Lower lobe of right lung (tissue), 2 donors: Measurements from ENCODE around the gene CALHM5. TPM values are rescaled to one million over a fixed set of nuclear protein-coding genes. Genes with fewer than 3 reads are reported as not detected.

Experiments
- ATAC-seq, 2 donors: fragments of 200-7000 bp; cut with Tn5 transposase; one replicate each; pipeline ENCODE4 v1.9.1; 2020 to 2022; ENCODE audit warnings: mild to moderate bottlenecking in 2 of 2, moderate library complexity in 2 of 2
- DNase-seq: peaks from one replicate; pipeline ENCODE4 v3.0.0-alpha.2; 2020
- H3K27ac ChIP-seq: fragments of 200-600 bp; one replicate; pipeline ENCODE4 v1.8.0; 2022
- H3K27me3 ChIP-seq: fragments of 200-600 bp; one replicate; pipeline ENCODE4 v1.8.0; 2022; ENCODE audit warnings: low read depth
- H3K36me3 ChIP-seq: fragments of 200-600 bp; one replicate; pipeline ENCODE4 v1.8.0; 2022; ENCODE audit warnings: mild to moderate bottlenecking
- H3K4me1 ChIP-seq: fragments of 200-600 bp; one replicate; pipeline ENCODE4 v1.8.0; 2022
- H3K4me3 ChIP-seq: fragments of 200-600 bp; one replicate; pipeline ENCODE4 v1.8.0; 2022; ENCODE audit warnings: mild to moderate bottlenecking
- H3K9me3 ChIP-seq: fragments of 200-600 bp; one replicate; pipeline ENCODE4 v1.8.0; 2022
- intact Hi-C: fragments of 100-400 bp; cut with DNase I; formaldehyde crosslinking; loops from one replicate; pipeline ENCODE4 v1.11.0; 2022
- total RNA-seq: library from RNA; stranded (reverse); fragmentation: NEBNext Ultra II Directional; extraction: Animal tissue kit (Norgen Biotek cat#: 25700); gene quantifications from one replicate; pipeline ENCODE4 v1.2.1, GENCODE V29; 2021
- TF ChIP-seq, protein P1 (sequence below): fragments of 200-600 bp; IDR thresholded peaks from one replicate; pipeline ENCODE4 v1.8.0; 2022; ENCODE audit warnings: antibody characterized with exemption, mild to moderate bottlenecking
- donor health status: DM: no; HTN: yes; CAD: no; lungs with severe emphysema.

The CALHM5 gene
- total RNA-seq, 1 donor from 2014 or later: 1.9 TPM

GRCh38 chr6:116571683-116572000 is 60.2 kb downstream of the CALHM5 start:
- H3K27me3 ChIP-seq: no peaks in the 10 kb centered on the region
- H3K4me1 ChIP-seq: peaks cover 24% of the 10 kb centered on the region
- H3K36me3 ChIP-seq: peaks cover 18% of the 10 kb centered on the region
- peak; percentile 70 to 75 for ATAC-seq
- no peak for DNase-seq
- no peaks in the 10 kb centered on the region for H3K9me3 ChIP-seq
- intact Hi-C loops: no loop called here
- peak overlapping the region; percentile 84 for H3K4me3 ChIP-seq
- H3K27ac ChIP-seq: peak overlapping the region; percentile 94
- TF ChIP-seq, protein P1, sequence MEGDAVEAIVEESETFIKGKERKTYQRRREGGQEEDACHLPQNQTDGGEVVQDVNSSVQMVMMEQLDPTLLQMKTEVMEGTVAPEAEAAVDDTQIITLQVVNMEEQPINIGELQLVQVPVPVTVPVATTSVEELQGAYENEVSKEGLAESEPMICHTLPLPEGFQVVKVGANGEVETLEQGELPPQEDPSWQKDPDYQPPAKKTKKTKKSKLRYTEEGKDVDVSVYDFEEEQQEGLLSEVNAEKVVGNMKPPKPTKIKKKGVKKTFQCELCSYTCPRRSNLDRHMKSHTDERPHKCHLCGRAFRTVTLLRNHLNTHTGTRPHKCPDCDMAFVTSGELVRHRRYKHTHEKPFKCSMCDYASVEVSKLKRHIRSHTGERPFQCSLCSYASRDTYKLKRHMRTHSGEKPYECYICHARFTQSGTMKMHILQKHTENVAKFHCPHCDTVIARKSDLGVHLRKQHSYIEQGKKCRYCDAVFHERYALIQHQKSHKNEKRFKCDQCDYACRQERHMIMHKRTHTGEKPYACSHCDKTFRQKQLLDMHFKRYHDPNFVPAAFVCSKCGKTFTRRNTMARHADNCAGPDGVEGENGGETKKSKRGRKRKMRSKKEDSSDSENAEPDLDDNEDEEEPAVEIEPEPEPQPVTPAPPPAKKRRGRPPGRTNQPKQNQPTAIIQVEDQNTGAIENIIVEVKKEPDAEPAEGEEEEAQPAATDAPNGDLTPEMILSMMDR: no peak

DNA sequence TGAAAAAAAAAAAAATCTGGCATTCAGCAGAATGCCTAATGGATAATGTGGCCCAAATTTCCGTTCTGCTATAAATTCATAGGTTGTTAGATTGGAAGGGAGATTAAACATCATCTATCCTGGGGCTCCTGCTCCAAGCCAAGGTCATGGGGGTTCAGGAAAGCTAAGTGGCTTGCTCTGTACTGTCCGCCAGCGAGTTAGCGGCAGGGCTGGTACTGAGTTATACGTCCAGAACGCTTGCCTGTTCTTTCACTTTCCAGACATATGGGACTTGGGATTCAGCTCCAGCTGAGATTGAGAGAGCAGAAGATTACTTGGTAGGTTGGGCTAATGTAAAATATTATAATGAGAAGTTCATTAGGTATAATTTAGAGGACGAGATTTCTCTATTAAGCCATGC is 60.7 kb downstream of the CALHM5 start:
- ATAC-seq: peak in 1 of 2 donors; percentile 57
- Histone ChIP-seq H3K36me3 (peaks cover 23% of the 10 kb centered on the region), H3K9me3 (no peaks in the 10 kb centered on the region), H3K4me1 (peaks cover 24% of the 10 kb centered on the region), H3K27me3 (no peaks in the 10 kb centered on the region), H3K27ac (peak overlapping the region; percentile 94), H3K4me3 (peak overlapping the region; percentile 84)
- intact Hi-C loops: no loop called here
- TF ChIP-seq, protein P1: no peak
- no peak for DNase-seq

Other genes starting within 250 kb of the CALHM5 start
- 72.7 TPM for gene TSPYL1, start 231.7 kb upstream of the CALHM5 start, total RNA-seq
- gene DSE, start 140.7 kb upstream of the CALHM5 start, total RNA-seq: 59.7 TPM
- 9.1 TPM for gene CALHM6, start 50.3 kb upstream of the CALHM5 start, total RNA-seq
- gene TRAPPC3L, start 34.0 kb downstream of the CALHM5 start, total RNA-seq: not detected
- gene CALHM4, start 42.1 kb downstream of the CALHM5 start, total RNA-seq: not detected
- 35.9 TPM for gene RWDD1, start 59.9 kb downstream of the CALHM5 start, total RNA-seq
- 5.6 TPM for gene RSPH4A, start 104.8 kb downstream of the CALHM5 start, total RNA-seq
- gene ZUP1, start 157.1 kb downstream of the CALHM5 start, total RNA-seq: 8.7 TPM
- gene KPNA5, start 169.6 kb downstream of the CALHM5 start, total RNA-seq: 17.4 TPM